OCI-LY3 (cell line): ENCODE results near the gene PLPPR1.

Source experiments
- CTCF ChIP-seq: fragments of 200-600, 300-600 bp; sonication (generic); IDR thresholded peaks from 2 replicates; pipeline ENCODE4 v1.5.1; 2014; ENCODE audit warnings: antibody characterized with exemption, low read length, low read depth
- EZH2phosphoT487 ChIP-seq: fragments of 200-600 bp; shearing (Covaris generic); IDR thresholded peaks from 2 replicates; pipeline ENCODE4 v1.6.1; 2018; ENCODE audit warnings: antibody characterized with exemption, mixed run types, low read depth

- TF ChIP-seq CTCF (no peak), EZH2phosphoT487 (no peak)
These were observed 145.4 kb downstream of the PLPPR1 start for GRCh38 chr9:101173907-101174306.
